ENCODE results near the gene CORO1C. TPM values are rescaled to one million over a fixed set of nuclear protein-coding genes. Genes with fewer than 3 reads are reported as not detected.

The CORO1C gene
- total RNA-seq, 1 experiment from 2014 or later: 138 TPM

- CTCF ChIA-PET: no interaction called here
- Histone ChIP-seq H3K4me1 (ENCODE audit: control insufficient read depth in 1 of 2, insufficient read depth in 2 of 2, low read length in 2 of 2) (peaks cover 8 to 20% of the 10 kb centered on the region in 2 experiments), H4K20me1 (ENCODE audit: insufficient read depth) (no peaks in the 10 kb centered on the region), H3K27me3 (ENCODE audit: insufficient read depth, low read length) (no peaks in the 10 kb centered on the region), H3K9me3 (ENCODE audit: control insufficient read depth in 1 of 2, insufficient read depth in 1 of 2, low read depth in 1 of 2, low read length in 2 of 2) (no peaks in the 10 kb centered on the region), H3K9ac (ENCODE audit: low read length) (no peak overlapping the region), H3K4me2 (ENCODE audit: low read length) (no peak overlapping the region), H3K36me3 (ENCODE audit: control insufficient read depth in 1 of 2, insufficient read depth in 2 of 2, low read length in 2 of 2) (no peaks in the 10 kb centered on the region), H3K79me2 (ENCODE audit: insufficient read depth, low read length) (peaks cover 28% of the 10 kb centered on the region), H3K4me3 (replicated peaks in 1 of 2; ENCODE audit: low read depth in 1 of 2, low read length in 2 of 2) (no peak overlapping the region), H3K27ac (ENCODE audit: low read depth, low read length) (no peak overlapping the region), H3K9me2 (ENCODE audit: insufficient read depth) (no peaks in the 10 kb centered on the region), H2AFZ (ENCODE audit: low read depth, low read length, poor library complexity, severe bottlenecking) (no peak overlapping the region)
- DNase-seq (ENCODE audit: low read depth, low spot score): no peak
- RAD21 ChIA-PET (ENCODE audit: low non-redundant PET in 1 of 2, low total read pairs in 2 of 2, uncharacterized antibody in 2 of 2, unreplicated experiment in 2 of 2): no interaction called here
- no peak for ATAC-seq
- intact Hi-C loops (cut with micrococcal nuclease): loop anchor here (5.0 kb wide), 1 partner anchor 64 kb away; the partner anchor contains the start of gene CORO1C
- TF ChIP-seq SIN3A (IDR thresholded peaks at IDR 0.05; ENCODE audit: low read depth) (no peak), EGR1 (IDR thresholded peaks at IDR 0.05; ENCODE audit: low read depth) (no peak), POLR2A (IDR thresholded peaks at IDR 0.05; ENCODE audit: borderline replicate concordance, extremely low read depth, insufficient read depth, insufficient read length) (no peak), POLR2AphosphoS5 (IDR thresholded peaks at IDR 0.05; ENCODE audit: low read depth, low read length) (no peak), EZH2phosphoT487 (IDR thresholded peaks at IDR 0.05; ENCODE audit: borderline replicate concordance) (no peak)
- POLR2A ChIA-PET: no interaction called here
- no TSS peak for BruUV-seq (replicated peaks)
Observed at GRCh38 chr12:108668542-108668941, 62.8 kb downstream of the CORO1C start.

- peaks cover 8 to 20% of the 10 kb centered on the region in 2 experiments for H3K4me1 ChIP-seq (ENCODE audit: control insufficient read depth in 1 of 2, insufficient read depth in 2 of 2, low read length in 2 of 2)
- no peaks in the 10 kb centered on the region for H3K36me3 ChIP-seq (ENCODE audit: control insufficient read depth in 1 of 2, insufficient read depth in 2 of 2, low read length in 2 of 2)
- ChIA-PET RAD21 (ENCODE audit: low non-redundant PET in 1 of 2, low total read pairs in 2 of 2, uncharacterized antibody in 2 of 2, unreplicated experiment in 2 of 2) (no interaction called here), CTCF (no interaction called here), POLR2A (no interaction called here)
- H3K9ac ChIP-seq (ENCODE audit: low read length): no peak overlapping the region
- no peak overlapping the region for H3K4me3 ChIP-seq (replicated peaks in 1 of 2; ENCODE audit: low read depth in 1 of 2, low read length in 2 of 2)
- H3K27me3 ChIP-seq (ENCODE audit: insufficient read depth, low read length): no peaks in the 10 kb centered on the region
- H2AFZ ChIP-seq (ENCODE audit: low read depth, low read length, poor library complexity, severe bottlenecking): no peak overlapping the region
- no peak for TF ChIP-seq EZH2 (IDR thresholded peaks at IDR 0.05)
- TF ChIP-seq ZBTB33 (IDR thresholded peaks at IDR 0.05; ENCODE audit: extremely low read depth, insufficient replicate concordance, low read length): no peak
- TF ChIP-seq SRF (IDR thresholded peaks at IDR 0.05; ENCODE audit: low read depth): no peak
- TF ChIP-seq POLR2A (IDR thresholded peaks at IDR 0.05; ENCODE audit: borderline replicate concordance, extremely low read depth, insufficient read depth, insufficient read length): no peak
- TF ChIP-seq POLR2AphosphoS5 (IDR thresholded peaks at IDR 0.05; ENCODE audit: low read depth, low read length): no peak
- TF ChIP-seq SIN3A (IDR thresholded peaks at IDR 0.05; ENCODE audit: low read depth): no peak
- TF ChIP-seq ELF1 (IDR thresholded peaks at IDR 0.05; ENCODE audit: borderline replicate concordance, low read depth): no peak
- no peak for TF ChIP-seq EZH2phosphoT487 (IDR thresholded peaks at IDR 0.05; ENCODE audit: borderline replicate concordance)
- no peak for TF ChIP-seq EGR1 (IDR thresholded peaks at IDR 0.05; ENCODE audit: low read depth)
- no peak for TF ChIP-seq MAX (IDR thresholded peaks at IDR 0.05)
- no peak for TF ChIP-seq ZFX (IDR thresholded peaks at IDR 0.05)
- no peak for TF ChIP-seq TCF7L2 (IDR thresholded peaks at IDR 0.05; ENCODE audit: borderline replicate concordance, extremely low read depth, insufficient read depth, insufficient read length)
- TF ChIP-seq SP1 (IDR thresholded peaks at IDR 0.05; ENCODE audit: low read depth): no peak
- H3K9me2 ChIP-seq (ENCODE audit: insufficient read depth): no peaks in the 10 kb centered on the region
- H3K4me2 ChIP-seq (ENCODE audit: low read length): no peak overlapping the region
- no peak overlapping the region for H3K27ac ChIP-seq (ENCODE audit: low read depth, low read length)
- no peak for DNase-seq (ENCODE audit: low read depth, low spot score)
- BruUV-seq (replicated peaks): no TSS peak
- H4K20me1 ChIP-seq (ENCODE audit: insufficient read depth): no peaks in the 10 kb centered on the region
- no peaks in the 10 kb centered on the region for H3K9me3 ChIP-seq (ENCODE audit: control insufficient read depth in 1 of 2, insufficient read depth in 1 of 2, low read depth in 1 of 2, low read length in 2 of 2)
- H3K79me2 ChIP-seq (ENCODE audit: insufficient read depth, low read length): peaks cover 32% of the 10 kb centered on the region
- ATAC-seq: no peak
- intact Hi-C loops (cut with micrococcal nuclease): loop anchor here (5.0 kb wide), 1 partner anchor 64 kb away; the partner anchor contains the start of gene CORO1C
Observed at GRCh38 chr12:108668063-108668462, 63.3 kb downstream of the CORO1C start.

Measured in HCT116 (cell line).